HG03135 (cell line): ENCODE data around the gene SPATA31D3.
"Not testable (repeated sequence)": the region's sequence is repeated elsewhere in the genome, so short reads cannot be mapped to it uniquely, and the experiment has no call there.

ENCODE experiments used
- ATAC-seq: cut with Tn5 transposase; IDR thresholded peaks from one replicate; pipeline ENCODE4 v1.9.1; 2021; ENCODE audit warnings: mild to moderate bottlenecking, moderate library complexity; ENCODE audit not compliant: unreplicated experiment

The SPATA31D3 gene

GRCh38 chr9:81976351-81976750 is 33.1 kb downstream of the SPATA31D3 start:
- ATAC-seq: no peak

GRCh38 chr9:81979196-81979595 is 35.9 kb downstream of the SPATA31D3 start:
- no peak for ATAC-seq

- no peak for ATAC-seq
These were observed 37.3 kb downstream of the SPATA31D3 start for GRCh38 chr9:81980568-81980967.

- ATAC-seq: no peak
These were observed 38.6 kb downstream of the SPATA31D3 start for GRCh38 chr9:81981883-81982282.

- ATAC-seq: no peak
These were observed 41.6 kb downstream of the SPATA31D3 start for GRCh38 chr9:81984928-81985327.

GRCh38 chr9:81986051-81986450 is 42.8 kb downstream of the SPATA31D3 start:
- no peak for ATAC-seq

- not testable (repeated sequence) for ATAC-seq
These were observed 45.2 kb downstream of the SPATA31D3 start, which contains the start of gene SPATA31D1 for GRCh38 chr9:81988472-81988871. Gene SPATA31D1, plus strand, starts transcription at chr9:81988772. Its CDS starts 47 bp downstream, at chr9:81988819.

GRCh38 chr9:81989700-81990099 is 46.4 kb downstream of the SPATA31D3 start:
- ATAC-seq: no peak

GRCh38 chr9:81993656-81994055 is 50.4 kb downstream of the SPATA31D3 start:
- no peak for ATAC-seq
